HG03095 (cell line): Measurements from ENCODE around the gene ARHGAP9.
"Not testable (repeated sequence)": the region's sequence is repeated elsewhere in the genome, so short reads cannot be mapped to it uniquely, and the experiment has no call there.

Experiments used
- ATAC-seq: cut with Tn5 transposase; IDR thresholded peaks from one replicate; pipeline ENCODE4 v1.9.1; 2021; ENCODE audit warnings: moderate library complexity; ENCODE audit not compliant: unreplicated experiment

ARHGAP9 gene

GRCh38 chr12:57459055-57459749, 20.5 kb downstream of the ARHGAP9 start:
- ATAC-seq: peak; percentile 52

DNA sequence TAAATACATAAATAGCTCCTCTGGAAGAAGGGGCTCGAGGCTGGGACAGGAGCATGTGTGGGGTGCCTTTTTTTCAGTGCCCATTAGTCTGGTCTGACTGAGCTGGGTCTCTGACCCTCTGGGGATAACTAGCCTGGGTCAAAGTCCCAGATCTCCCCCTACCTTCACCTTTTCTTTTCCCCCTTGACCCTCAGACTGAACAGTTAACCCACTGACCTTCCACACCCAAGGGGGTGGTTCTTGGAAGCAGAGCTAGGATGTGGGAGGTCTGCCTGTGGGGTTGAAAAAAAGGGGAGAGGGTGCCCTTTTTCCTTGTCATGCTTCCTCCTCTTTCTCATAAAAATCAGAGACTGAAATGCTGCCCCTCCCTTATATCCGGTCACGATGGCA, 21.0 kb downstream of the ARHGAP9 start:
- ATAC-seq: no peak

- ATAC-seq: no peak
Measured at GRCh38 chr12:57456737-57457490, 22.8 kb downstream of the ARHGAP9 start.

- ATAC-seq: no peak
Measured at GRCh38 chr12:57456145-57456700, 23.4 kb downstream of the ARHGAP9 start.

- ATAC-seq: no peak
Measured at GRCh38 chr12:57455374-57456144, 24.1 kb downstream of the ARHGAP9 start.

GRCh38 chr12:57454566-57455373, 24.9 kb downstream of the ARHGAP9 start, which contains the start of gene INHBE:
Gene INHBE, plus strand, starts transcription at chr12:57455307. Its CDS starts 230 bp downstream, at chr12:57455537.
- ATAC-seq: no peak

DNA sequence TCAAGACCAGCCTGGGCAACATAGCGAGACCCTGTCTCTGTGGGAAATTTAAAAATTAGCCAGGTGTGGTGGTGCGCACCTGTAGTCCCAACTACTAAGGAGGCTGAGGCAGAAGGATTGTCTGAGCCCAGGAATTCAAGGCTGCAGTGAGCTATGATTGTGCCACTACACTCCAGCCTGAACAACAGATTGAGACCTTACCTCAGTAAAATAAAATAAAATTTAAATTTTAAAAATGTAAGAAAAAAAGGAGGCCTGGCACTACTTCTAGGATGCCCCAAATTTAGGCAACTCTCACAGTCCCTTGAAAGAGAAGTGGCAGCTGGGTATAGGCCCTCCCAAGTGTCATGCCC, 25.5 kb downstream of the ARHGAP9 start:
- no peak for ATAC-seq

DNA sequence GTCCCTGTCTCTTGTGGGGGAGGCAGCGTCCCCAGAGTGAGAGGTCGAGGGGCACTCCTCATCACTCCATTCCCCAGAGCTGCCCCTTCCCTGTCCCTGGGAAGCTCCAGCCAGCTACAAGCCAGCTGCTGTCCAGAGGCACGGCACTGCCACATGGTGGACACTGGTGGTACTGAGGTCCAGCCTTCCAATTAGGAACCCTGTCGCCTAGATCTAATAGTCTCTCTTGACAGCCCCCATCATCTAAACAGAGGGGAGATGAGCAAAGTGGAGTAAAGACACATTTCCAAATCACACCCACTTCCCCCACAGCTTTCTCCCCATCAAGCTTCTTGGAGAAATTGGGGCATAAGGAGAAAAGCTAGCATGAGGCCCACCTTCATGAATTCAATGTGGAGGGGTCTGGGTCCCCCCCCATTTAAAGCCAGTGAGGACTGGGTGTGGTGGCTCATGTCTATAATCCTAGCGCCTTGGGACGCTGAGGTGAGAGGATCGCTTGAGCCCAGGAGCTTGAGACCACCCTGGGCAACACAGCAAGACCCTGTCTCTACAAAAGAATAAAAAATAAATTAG, 26.6 kb downstream of the ARHGAP9 start:
- no peak for ATAC-seq

DNA sequence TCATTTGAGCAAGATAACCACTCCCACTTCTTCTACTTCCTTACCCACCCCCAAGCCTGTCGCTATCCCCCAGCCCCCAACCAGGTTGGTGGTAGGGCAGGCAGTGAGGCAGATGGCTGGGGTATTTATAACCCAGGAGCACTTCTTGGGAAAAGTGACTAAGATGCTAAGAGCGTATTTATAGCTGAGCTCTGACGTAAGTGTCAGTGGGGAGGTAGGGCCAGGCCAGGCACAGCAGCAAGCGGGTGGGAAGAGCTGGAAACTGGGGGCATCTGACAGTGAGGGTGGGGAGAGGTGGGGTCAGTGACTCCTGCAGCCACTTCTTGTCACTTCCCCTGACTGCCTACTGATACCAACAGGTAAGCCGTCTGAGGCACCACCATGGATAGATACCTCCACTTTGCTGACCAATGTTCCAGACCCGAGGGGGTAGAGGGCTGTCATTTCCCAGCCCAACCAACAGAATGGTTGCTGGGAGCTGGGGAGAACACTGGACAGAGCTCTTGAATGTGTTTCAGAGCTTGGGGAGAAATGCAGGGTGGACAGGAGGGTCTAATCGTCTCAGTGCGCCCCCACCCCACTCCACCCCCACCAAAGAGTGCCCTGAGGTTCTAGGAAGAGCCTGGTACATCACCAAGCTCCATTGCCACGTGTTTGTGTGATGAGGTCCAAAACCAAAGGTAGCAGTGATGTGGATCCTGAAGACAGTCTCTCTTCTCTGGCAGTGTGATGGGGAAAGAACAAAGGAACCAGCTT, 27.3 kb downstream of the ARHGAP9 start:
- ATAC-seq: no peak

DNA sequence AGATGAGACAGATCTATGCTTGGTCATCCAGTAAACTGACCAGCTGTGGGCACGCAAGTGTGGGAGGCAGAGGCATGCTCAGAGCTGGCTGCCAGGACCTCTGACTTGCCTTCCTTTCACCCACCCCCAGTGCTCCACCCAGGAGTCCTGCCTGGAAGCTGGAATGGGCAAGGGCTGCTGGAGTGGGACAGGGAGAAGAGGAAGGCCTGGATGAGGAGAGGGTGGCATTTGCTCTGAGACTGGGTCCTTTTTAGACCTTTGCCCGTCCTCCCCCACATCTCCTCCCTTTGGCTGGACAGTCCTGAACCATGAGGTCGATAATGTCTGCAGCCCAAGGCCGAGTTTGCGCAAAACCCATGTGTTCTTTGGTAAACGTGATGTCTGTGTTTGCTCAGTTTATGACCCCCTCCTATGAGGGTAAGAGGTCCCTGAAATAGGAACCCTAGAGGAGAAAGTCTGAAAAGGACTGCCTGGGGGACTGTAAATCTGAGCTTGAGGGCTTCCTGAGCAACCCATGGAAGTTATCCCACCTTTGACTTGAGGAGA, 28.4 kb downstream of the ARHGAP9 start:
- no peak for ATAC-seq

- no peak for ATAC-seq
Measured at GRCh38 chr12:57450057-57450456, 29.6 kb downstream of the ARHGAP9 start.

DNA sequence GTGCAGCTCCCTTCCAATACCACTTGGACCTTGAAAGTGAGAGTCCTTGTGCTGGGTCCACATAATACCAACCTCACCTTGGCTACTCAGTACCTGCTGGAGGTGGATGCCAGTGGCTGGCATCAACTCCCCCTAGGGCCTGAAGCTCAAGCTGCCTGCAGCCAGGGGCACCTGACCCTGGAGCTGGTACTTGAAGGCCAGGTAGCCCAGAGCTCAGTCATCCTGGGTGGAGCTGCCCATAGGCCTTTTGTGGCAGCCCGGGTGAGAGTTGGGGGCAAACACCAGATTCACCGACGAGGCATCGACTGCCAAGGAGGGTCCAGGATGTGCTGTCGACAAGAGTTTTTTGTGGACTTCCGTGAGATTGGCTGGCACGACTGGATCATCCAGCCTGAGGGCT, 30.3 kb downstream of the ARHGAP9 start:
- no peak for ATAC-seq

DNA sequence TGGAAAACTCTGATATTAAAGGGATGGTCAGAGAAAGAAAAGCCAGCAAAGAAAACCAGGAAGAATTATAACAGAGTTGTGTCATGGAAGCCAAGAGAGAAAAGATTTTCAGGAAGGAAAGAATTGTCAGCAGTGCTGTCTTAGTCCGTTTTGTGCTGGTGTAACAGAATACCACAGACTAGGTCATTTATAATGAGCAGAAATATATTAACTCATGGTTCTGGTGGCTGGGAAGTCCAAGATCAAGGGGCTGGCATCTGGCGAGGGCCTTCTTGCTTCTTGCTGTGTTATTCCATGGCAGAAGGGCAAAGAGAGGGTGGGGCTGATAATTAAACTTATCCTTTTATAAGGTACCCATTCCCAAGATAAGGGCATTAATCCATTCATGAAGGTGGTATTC, 31.0 kb downstream of the ARHGAP9 start:
- no peak for ATAC-seq

GRCh38 chr12:57446292-57446960, 33.2 kb downstream of the ARHGAP9 start:
- ATAC-seq: no peak

GRCh38 chr12:57444744-57445143, 34.9 kb downstream of the ARHGAP9 start:
- ATAC-seq: no peak

DNA sequence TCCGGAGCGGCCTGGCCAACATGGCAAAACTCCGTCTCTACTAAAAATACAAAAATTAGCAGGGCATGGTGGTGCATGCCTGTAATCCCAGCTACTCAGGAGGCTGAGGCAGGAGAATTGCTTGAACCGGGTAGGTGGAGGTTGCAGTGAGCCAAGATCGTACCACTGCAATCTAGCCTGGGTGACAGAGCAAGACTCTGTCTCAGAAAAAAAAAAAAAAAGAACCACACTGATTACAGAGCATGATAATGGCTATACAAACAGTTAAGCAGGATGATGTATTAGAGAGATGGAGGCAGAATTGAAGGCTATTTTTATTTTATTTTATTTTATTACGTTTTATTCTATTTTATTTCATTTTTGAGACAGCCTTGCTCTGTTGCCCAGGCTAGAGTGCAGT, 35.3 kb downstream of the ARHGAP9 start:
- ATAC-seq: not testable (repeated sequence)

GRCh38 chr12:57441846-57442427, 37.7 kb downstream of the ARHGAP9 start:
- no peak for ATAC-seq

DNA sequence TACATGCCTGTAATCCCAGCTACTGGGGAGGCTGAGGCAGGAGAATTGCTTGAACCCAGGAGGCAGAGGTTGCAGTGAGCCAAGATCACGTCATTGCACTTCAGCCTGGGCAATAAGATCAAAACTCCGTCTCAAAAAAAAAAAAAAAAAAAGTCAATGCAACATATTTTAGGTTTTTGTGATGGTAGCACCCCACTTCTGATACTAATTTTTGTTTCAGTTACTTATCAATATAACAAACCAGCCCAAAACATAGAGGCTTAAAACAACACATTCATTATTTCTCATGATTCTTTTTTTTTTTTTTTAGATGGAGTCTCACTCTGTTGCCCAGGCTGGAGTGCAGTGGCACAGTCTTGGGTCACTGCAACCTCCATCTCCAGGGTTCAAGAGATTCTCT, 38.3 kb downstream of the ARHGAP9 start:
- not testable (repeated sequence) for ATAC-seq
